Ishikawa (cell line): ENCODE data around the gene ZFP30.

ENCODE experiments used
- CEBPB ChIP-seq: IDR thresholded peaks from 2 replicates; pipeline ENCODE4 v1.6.1; 2012
- EP300 ChIP-seq: IDR thresholded peaks from 2 replicates; pipeline ENCODE4 v1.6.1; 2012; ENCODE audit warnings: borderline replicate concordance
- RAD21 ChIP-seq: IDR thresholded peaks from 2 replicates; pipeline ENCODE4 v1.6.1; 2012; ENCODE audit warnings: low read depth
- YY1 ChIP-seq: IDR thresholded peaks from 2 replicates; pipeline ENCODE4 v1.6.1; 2012; ENCODE audit warnings: low read depth
- ZBTB7A ChIP-seq: IDR thresholded peaks from 2 replicates; pipeline ENCODE4 v1.6.1; 2012; ENCODE audit warnings: low read depth
- TF ChIP-seq, protein P1 (sequence below): IDR thresholded peaks from 2 replicates; pipeline ENCODE4 v1.6.1; 2012
- TF ChIP-seq, protein P2 (sequence below): IDR thresholded peaks from 2 replicates; pipeline ENCODE4 v1.6.1; 2012

DNA sequence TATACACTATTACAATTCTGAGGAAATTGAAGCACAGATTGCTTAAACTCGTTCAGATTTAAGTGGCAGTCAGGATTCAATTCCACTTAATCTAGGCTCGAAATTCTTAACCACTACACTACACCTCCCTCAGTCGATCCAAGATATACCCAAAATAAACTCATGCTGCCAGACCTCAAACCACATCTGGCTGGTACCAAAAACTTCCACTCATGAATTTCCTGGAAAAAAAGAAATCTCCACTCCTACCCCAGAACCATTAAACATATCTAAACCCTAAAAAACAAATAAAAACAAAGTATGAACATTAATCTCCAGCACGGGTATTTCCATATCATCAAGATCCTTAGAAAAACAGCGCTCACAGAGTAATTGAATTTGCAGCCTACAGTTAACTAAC, 1.1 kb downstream of the ZFP30 start:
- TF ChIP-seq, protein P1, sequence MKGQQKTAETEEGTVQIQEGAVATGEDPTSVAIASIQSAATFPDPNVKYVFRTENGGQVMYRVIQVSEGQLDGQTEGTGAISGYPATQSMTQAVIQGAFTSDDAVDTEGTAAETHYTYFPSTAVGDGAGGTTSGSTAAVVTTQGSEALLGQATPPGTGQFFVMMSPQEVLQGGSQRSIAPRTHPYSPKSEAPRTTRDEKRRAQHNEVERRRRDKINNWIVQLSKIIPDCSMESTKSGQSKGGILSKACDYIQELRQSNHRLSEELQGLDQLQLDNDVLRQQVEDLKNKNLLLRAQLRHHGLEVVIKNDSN = no peak
- TF ChIP-seq RAD21 (no peak), YY1 (no peak), EP300 (no peak), CEBPB (no peak), ZBTB7A (no peak)
- TF ChIP-seq, protein P2, sequence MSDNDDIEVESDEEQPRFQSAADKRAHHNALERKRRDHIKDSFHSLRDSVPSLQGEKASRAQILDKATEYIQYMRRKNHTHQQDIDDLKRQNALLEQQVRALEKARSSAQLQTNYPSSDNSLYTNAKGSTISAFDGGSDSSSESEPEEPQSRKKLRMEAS = no peak
